Measurements from ENCODE around the gene APOC3. TPM values are rescaled to one million over a fixed set of nuclear protein-coding genes. Genes with fewer than 3 reads are reported as not detected.
"Not testable (repeated sequence)": the region's sequence is repeated elsewhere in the genome, so short reads cannot be mapped to it uniquely, and the experiment has no call there.

Gene APOC3
- total and polyA plus RNA-seq, 2 of the 4 experiments (the other 2 are of a cell fraction) = not detected

- H3K4me3 ChIP-seq (ENCODE audit: insufficient read depth, low read depth, low read length); H4K5ac ChIP-seq (ENCODE audit: low read depth, low read length); H2BK15ac ChIP-seq (ENCODE audit: low read depth, low read length); H4K20me1 ChIP-seq (ENCODE audit: insufficient read depth, low read length); H3K14ac ChIP-seq (replicated peaks; ENCODE audit: low read depth, low read length); H4K91ac ChIP-seq (ENCODE audit: insufficient read depth, low read depth, low read length); ATAC-seq (ENCODE audit: low read depth); BruUV-seq (replicated peaks); H3K9me1 ChIP-seq (ENCODE audit: insufficient read depth, low read length); H4K8ac ChIP-seq (ENCODE audit: low read depth in 2 of 2, low read length in 2 of 2); POLR2A ChIA-PET (ENCODE audit: unreplicated experiment); H3K4me1 ChIP-seq (ENCODE audit: control insufficient read depth, insufficient read depth, low read length); H3K36me3 ChIP-seq (ENCODE audit: control insufficient read depth, insufficient read depth, low read length); H3K9me3 ChIP-seq (ENCODE audit: control insufficient read depth, insufficient read depth, low read length); H3K4ac ChIP-seq (ENCODE audit: low read depth, low read length); DNase-seq; CTCF ChIA-PET; H2BK20ac ChIP-seq (ENCODE audit: low read depth, low read length); H3K9ac ChIP-seq (ENCODE audit: low read depth, low read length); intact Hi-C loops (cut with micrococcal nuclease); H3K79me1 ChIP-seq (ENCODE audit: low read depth in 1 of 2, low read length in 2 of 2); H3K27ac ChIP-seq (ENCODE audit: insufficient read depth, low read length); H3K56ac ChIP-seq (ENCODE audit: extremely low read depth, insufficient read depth, low read length); H2BK120ac ChIP-seq (ENCODE audit: low read depth, low read length); in situ Hi-C loops (cut with MboI; ENCODE audit: low sequenced_read_pairs); H3K27me3 ChIP-seq (ENCODE audit: control insufficient read depth, insufficient read depth, low read length); H3K23ac ChIP-seq (ENCODE audit: low read depth, low read length); H3K4me2 ChIP-seq (ENCODE audit: low read depth, low read length); H2BK5ac ChIP-seq (ENCODE audit: low read depth, low read length, poor library complexity, severe bottlenecking); H2AFZ ChIP-seq (replicated peaks; ENCODE audit: low read length, poor library complexity); H3K18ac ChIP-seq (ENCODE audit: low read depth, low read length); dilution Hi-C loops (cut with HindIII; ENCODE audit: low sequenced_read_pairs, unreplicated experiment): not testable (repeated sequence)
- 100% methylated on average over 1 of the region's 13 CpGs; no CpG with 5 or more reads in 1 of the 2 experiments for WGBS, 2 experiments (ENCODE audit: extremely low coverage in 2 of 2, insufficient read length in 1 of 2)
- H2AK5ac ChIP-seq (ENCODE audit: low read depth, low read length) = 0 out of 2 replicates have a peak overlapping the region, but pooled peaks have one; percentile 16
- H2AK9ac ChIP-seq (replicated peaks; ENCODE audit: low read depth, low read length, poor library complexity) = peak overlapping the region; percentile 33
Observed at GRCh38 chr11:116834535-116835041, 4.9 kb downstream of the APOC3 start.
